ENCODE results near the gene DCUN1D3. TPM values are rescaled to one million over a fixed set of nuclear protein-coding genes. Genes with fewer than 3 reads are reported as not detected.

DCUN1D3 gene
- total and polyA plus RNA-seq, 9 donors: 2.6 to 18.2 (median 12.2) TPM

- H3K4me3 ChIP-seq: no peak overlapping the region
- no peaks in the 10 kb centered on the region for H3K36me3 ChIP-seq
- no peaks in the 10 kb centered on the region for H3K9me3 ChIP-seq
- DNase-seq: no peak
- H3K27ac ChIP-seq: no peak overlapping the region
- H3K27me3 ChIP-seq: no peaks in the 10 kb centered on the region
- TF ChIP-seq CTCF (IDR thresholded peaks at IDR 0.05): no peak
- no peak for TF ChIP-seq POLR2A (IDR thresholded peaks at IDR 0.05)
- no peak for TF ChIP-seq EP300 (IDR thresholded peaks at IDR 0.05)
- H3K4me1 ChIP-seq (ENCODE audit: insufficient read depth): peaks cover 9% of the 10 kb centered on the region
- intact Hi-C loops (cut with DNase I): no loop called here
- 92 to 100% (median 97%) methylated on average over 3 of the region's 3 CpGs for WGBS, 3 donors
Observed at GRCh38 chr16:20873331-20873730, 26.8 kb downstream of the DCUN1D3 start.

GRCh38 chr16:20871941-20872815, 28.0 kb downstream of the DCUN1D3 start:
- no peaks in the 10 kb centered on the region for H3K27me3 ChIP-seq
- no peak for DNase-seq
- H3K27ac ChIP-seq: no peak overlapping the region
- no peak overlapping the region for H3K4me3 ChIP-seq
- peaks cover 10% of the 10 kb centered on the region for H3K4me1 ChIP-seq (ENCODE audit: insufficient read depth)
- H3K9me3 ChIP-seq: no peaks in the 10 kb centered on the region
- intact Hi-C loops (cut with DNase I): no loop called here
- TF ChIP-seq EP300 (IDR thresholded peaks at IDR 0.05): no peak
- TF ChIP-seq POLR2A (IDR thresholded peaks at IDR 0.05): no peak
- no peak for TF ChIP-seq CTCF (IDR thresholded peaks at IDR 0.05)
- 62 to 82% (median 76%) methylated on average over 9 of the region's 9 CpGs for WGBS, 3 donors
- H3K36me3 ChIP-seq: no peaks in the 10 kb centered on the region

- no peak for TF ChIP-seq POLR2A (IDR thresholded peaks at IDR 0.05)
- TF ChIP-seq CTCF (IDR thresholded peaks at IDR 0.05): no peak
- no peak for TF ChIP-seq EP300 (IDR thresholded peaks at IDR 0.05)
- intact Hi-C loops (cut with DNase I): no loop called here
- H3K9me3 ChIP-seq: no peaks in the 10 kb centered on the region
- WGBS, 3 donors: 35 to 47% (median 42%) methylated on average over 2 of the region's 2 CpGs
- H3K36me3 ChIP-seq: no peaks in the 10 kb centered on the region
- H3K27me3 ChIP-seq: no peaks in the 10 kb centered on the region
- H3K4me3 ChIP-seq: no peak overlapping the region
- DNase-seq: no peak
- H3K4me1 ChIP-seq (ENCODE audit: insufficient read depth): peaks cover 16% of the 10 kb centered on the region
- H3K27ac ChIP-seq: no peak overlapping the region
Observed at GRCh38 chr16:20871258-20871657, 28.9 kb downstream of the DCUN1D3 start.

- H3K36me3 ChIP-seq: no peaks in the 10 kb centered on the region
- H3K9me3 ChIP-seq: no peaks in the 10 kb centered on the region
- 66 to 75% (median 72%) methylated on average over 2 of the region's 2 CpGs for WGBS, 3 donors
- peaks cover 19% of the 10 kb centered on the region for H3K4me1 ChIP-seq (ENCODE audit: insufficient read depth)
- no peak overlapping the region for H3K27ac ChIP-seq
- TF ChIP-seq POLR2A (IDR thresholded peaks at IDR 0.05): no peak
- TF ChIP-seq CTCF (IDR thresholded peaks at IDR 0.05): no peak
- no peak for TF ChIP-seq EP300 (IDR thresholded peaks at IDR 0.05)
- intact Hi-C loops (cut with DNase I): no loop called here
- H3K27me3 ChIP-seq: no peaks in the 10 kb centered on the region
- no peak overlapping the region for H3K4me3 ChIP-seq
- no peak for DNase-seq
Observed at GRCh38 chr16:20870122-20870820, 29.9 kb downstream of the DCUN1D3 start.
